OCI-LY3 (cell line): ENCODE data around the gene URI1.

Source experiments
- H2AFZ ChIP-seq: fragments of 200-600, 300-600 bp; shearing (Covaris generic); 2 replicates; pipeline ENCODE4 v1.6.0; 2014; ENCODE audit warnings: antibody characterized with exemption, low read depth, low read length
- H3K27ac ChIP-seq: fragments of 200-600, 300-600 bp; sonication (generic); 2 replicates; pipeline ENCODE4 v1.5.1; 2014; ENCODE audit warnings: mild to moderate bottlenecking, low read length, moderate library complexity, mixed read lengths
- H3K27me3 ChIP-seq: fragments of 200-600, 300-600 bp; sonication (generic); 2 replicates; pipeline ENCODE4 v1.6.1; 2014; ENCODE audit warnings: low read depth, low read length, mixed read lengths
- H3K36me3 ChIP-seq: fragments of 200-600, 300-600 bp; sonication (generic); replicated peaks from 2 replicates; pipeline ENCODE3; 2014; ENCODE audit warnings: low read depth, low read length, mixed read lengths
- H3K4me1 ChIP-seq: fragments of 300-600, 200-600 bp; sonication (generic); 2 replicates; pipeline ENCODE4 v1.6.1; 2014; ENCODE audit warnings: low read length, mixed read lengths
- H3K4me2 ChIP-seq: fragments of 200-600, 300-600 bp; sonication (generic); 2 replicates; pipeline ENCODE4 v1.6.1; 2014; ENCODE audit warnings: low read length, mixed read lengths
- H3K4me3 ChIP-seq: fragments of 300-600, 200-600 bp; sonication (generic); 2 replicates; pipeline ENCODE4 v1.5.1; 2014; ENCODE audit warnings: antibody characterized with exemption, mild to moderate bottlenecking, low read length, moderate library complexity
- H3K79me2 ChIP-seq: fragments of 300-600, 200-600 bp; shearing (Covaris generic); 2 replicates; pipeline ENCODE4 v1.6.1; 2014; ENCODE audit warnings: mild to moderate bottlenecking, low read length, mixed read lengths
- H3K9ac ChIP-seq: fragments of 300-600, 200-600 bp; shearing (Covaris generic); 2 replicates; pipeline ENCODE4 v1.6.0; 2014; ENCODE audit warnings: mild to moderate bottlenecking, low read length, moderate library complexity
- H3K9me3 ChIP-seq: fragments of 200-600, 300-600 bp; shearing (Covaris generic); 2 replicates; pipeline ENCODE4 v1.6.1; 2014; ENCODE audit warnings: low read length, mixed read lengths; ENCODE audit not compliant: insufficient read depth
- H4K20me1 ChIP-seq: fragments of 200-600, 300-600 bp; sonication (generic); 2 replicates; pipeline ENCODE4 v1.6.1; 2016; ENCODE audit warnings: low read length, mixed read lengths; ENCODE audit not compliant: insufficient read depth
- CTCF ChIP-seq: fragments of 200-600, 300-600 bp; sonication (generic); IDR thresholded peaks from 2 replicates; pipeline ENCODE4 v1.5.1; 2014; ENCODE audit warnings: antibody characterized with exemption, low read length, low read depth
- EZH2phosphoT487 ChIP-seq: fragments of 200-600 bp; shearing (Covaris generic); IDR thresholded peaks from 2 replicates; pipeline ENCODE4 v1.6.1; 2018; ENCODE audit warnings: antibody characterized with exemption, mixed run types, low read depth

The URI1 gene

GRCh38 chr19:29978080-29978479, 36.0 kb downstream of the URI1 start:
- H3K4me2 ChIP-seq = no peak overlapping the region
- H3K79me2 ChIP-seq = peaks cover 90% of the 10 kb centered on the region
- H3K9me3 ChIP-seq = no peaks in the 10 kb centered on the region
- no peak overlapping the region for H2AFZ ChIP-seq
- peaks cover 50% of the 10 kb centered on the region for H4K20me1 ChIP-seq
- H3K9ac ChIP-seq = no peak overlapping the region
- H3K27ac ChIP-seq = no peak overlapping the region
- H3K4me3 ChIP-seq = no peak overlapping the region
- TF ChIP-seq CTCF (no peak), EZH2phosphoT487 (no peak)
- H3K27me3 ChIP-seq = no peaks in the 10 kb centered on the region
- H3K36me3 ChIP-seq = no peaks in the 10 kb centered on the region
- H3K4me1 ChIP-seq = 0 out of 2 replicates have a peak, but pooled peaks cover 2% of the 10 kb centered on the region

GRCh38 chr19:29983568-29983967, 41.5 kb downstream of the URI1 start:
- H3K9me3 ChIP-seq = no peaks in the 10 kb centered on the region
- 0 out of 2 replicates have a peak, but pooled peaks cover 2% of the 10 kb centered on the region for H3K4me1 ChIP-seq
- H3K4me3 ChIP-seq = no peak overlapping the region
- no peak overlapping the region for H3K27ac ChIP-seq
- no peak for TF ChIP-seq CTCF
- TF ChIP-seq EZH2phosphoT487 = no peak
- H3K9ac ChIP-seq = no peak overlapping the region
- no peaks in the 10 kb centered on the region for H3K27me3 ChIP-seq
- H3K79me2 ChIP-seq = peaks cover 53% of the 10 kb centered on the region
- peaks cover 16% of the 10 kb centered on the region for H3K36me3 ChIP-seq
- peaks cover 20% of the 10 kb centered on the region for H4K20me1 ChIP-seq
- no peak overlapping the region for H3K4me2 ChIP-seq
- H2AFZ ChIP-seq = no peak overlapping the region

- TF ChIP-seq CTCF (no peak), EZH2phosphoT487 (no peak)
- no peak overlapping the region for H3K4me3 ChIP-seq
- no peak overlapping the region for H3K4me2 ChIP-seq
- H3K27me3 ChIP-seq = no peaks in the 10 kb centered on the region
- H3K36me3 ChIP-seq = peaks cover 23% of the 10 kb centered on the region
- H3K9me3 ChIP-seq = no peaks in the 10 kb centered on the region
- H4K20me1 ChIP-seq = peaks cover 18% of the 10 kb centered on the region
- H3K79me2 ChIP-seq = peaks cover 40% of the 10 kb centered on the region
- H2AFZ ChIP-seq = no peak overlapping the region
- no peak overlapping the region for H3K27ac ChIP-seq
- no peak overlapping the region for H3K9ac ChIP-seq
- 0 out of 2 replicates have a peak, but pooled peaks cover 2% of the 10 kb centered on the region for H3K4me1 ChIP-seq
Measured at GRCh38 chr19:29985196-29985595, 43.2 kb downstream of the URI1 start.

DNA sequence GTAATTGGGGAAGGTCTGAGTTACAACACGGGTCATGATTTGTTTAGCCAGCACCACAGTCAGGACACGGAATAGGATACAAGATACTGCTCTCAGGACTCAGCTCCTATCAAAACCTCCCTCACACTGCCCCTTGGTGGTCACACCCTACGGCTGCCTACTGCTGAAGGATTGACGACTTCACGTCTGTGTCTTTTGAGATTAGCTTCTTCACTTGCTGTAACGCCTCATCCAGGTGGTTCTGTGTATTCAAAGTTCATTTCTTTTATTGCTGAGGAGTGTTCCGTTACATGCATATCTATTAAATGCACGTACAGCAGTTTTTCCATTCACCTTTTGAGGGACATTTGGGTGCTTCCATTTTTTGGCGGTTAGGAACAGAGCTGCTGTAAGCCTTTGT, 46.3 kb downstream of the URI1 start:
- Histone ChIP-seq H3K36me3 (peaks cover 44% of the 10 kb centered on the region), H3K27ac (no peak overlapping the region), H3K27me3 (no peaks in the 10 kb centered on the region), H3K9me3 (no peaks in the 10 kb centered on the region), H2AFZ (no peak overlapping the region), H3K9ac (no peak overlapping the region), H3K4me1 (no peaks in the 10 kb centered on the region), H4K20me1 (peaks cover 4% of the 10 kb centered on the region; the same call in 1 of the 2 replicates), H3K4me3 (no peak overlapping the region), H3K4me2 (no peak overlapping the region), H3K79me2 (peaks cover 18% of the 10 kb centered on the region)
- no peak for TF ChIP-seq EZH2phosphoT487
- no peak for TF ChIP-seq CTCF
